Mesangial cell (primary cell): ENCODE results near the gene PDK4. TPM values are rescaled to one million over a fixed set of nuclear protein-coding genes. Genes with fewer than 3 reads are reported as not detected.

Source experiments
- total RNA-seq: library from RNA; depleted of rRNA; stranded (reverse); fragments of >200 nt; gene quantifications from 2 replicates; pipeline ENCODE4 v1.2.3, GENCODE V29; 2015

PDK4 gene
- total RNA-seq: under 0.01 and 1.6 TPM in 2 replicates

GRCh38 chr7:95596198-95597063 is at the start of gene PDK4:
Gene PDK4, minus strand, starts transcription at chr7:95596516. Its CDS starts 223 bp downstream, at chr7:95596293.

Other genes with a start within 250 kb of the PDK4 start
- not detected in 2 replicates for gene PON3, start 200.1 kb downstream of the PDK4 start, total RNA-seq
- gene PON2, start 161.5 kb downstream of the PDK4 start, total RNA-seq: 154 and 212 TPM in 2 replicates
- gene ASB4, start 110.6 kb downstream of the PDK4 start, total RNA-seq: under 0.01 and 0.13 TPM in 2 replicates
- gene DYNC1I1, start 176.0 kb upstream of the PDK4 start, total RNA-seq: 0.16 and 0.38 TPM in 2 replicates